HepG2 (cell line): ENCODE measurements around the gene NDUFS7. TPM values are rescaled to one million over a fixed set of nuclear protein-coding genes. Genes with fewer than 3 reads are reported as not detected.
A peak's percentile ranks its signal among the peaks of the same experiment; 100 is the strongest.

Experiments
- ATAC-seq: fragments of 200-7000 bp; cut with Tn5 transposase; 3 replicates; pipeline ENCODE4 v1.9.1; 2020; ENCODE audit warnings: mild to moderate bottlenecking, moderate library complexity
- BruUV-seq: library from RNA; stranded (reverse); fragments of 400-500 nt; replicated peaks from 2 replicates; lab custom pipeline; 2021; lab: Mats Ljungman, UMichigan
- CTCF ChIA-PET: fragments of 300-600 bp; formaldehyde crosslinking; extraction: SDS; loops from one replicate; lab custom pipeline; 2021; ENCODE audit warnings: low total read pairs, inconsistent platforms, low intra/inter-chr PET ratio; lab: Yijun Ruan, JAX
- POLR2A ChIA-PET: fragments of 350-600 bp; sonication (Branson Sonifier 250); formaldehyde crosslinking; loops from one replicate; lab custom pipeline; 2020; ENCODE audit warnings: antibody characterized with exemption, inconsistent platforms; lab: Yijun Ruan, JAX
- DNase-seq: peaks from one replicate; pipeline ENCODE4 v3.0.0-alpha.2; 2015; ENCODE audit warnings: low spot score
- FAIRE-seq: peaks from 3 replicates; lab custom pipeline; 2011; peaks lifted over from hg19 to GRCh38; lab: Jason Lieb, UNC
- H2AFZ ChIP-seq: one replicate; pipeline ENCODE4 v1.6.1; 2011; ENCODE audit warnings: low read length, inconsistent platforms
- H3K27ac ChIP-seq: fragments of 300-600 bp; 3 replicates; pipeline ENCODE4 v1.8.0; 2011; ENCODE audit warnings: mixed run types, mild to moderate bottlenecking, mixed read lengths, low read length, inconsistent platforms; ENCODE audit not compliant: insufficient read depth; ENCODE audit errors: extremely low read length
- H3K27me3 ChIP-seq, 2 experiments: fragments of 200-600 bp in 1 of 2; 2 replicates in 1 of 2; 3 replicates in 1 of 2; pipeline versions ENCODE4 v1.6.0 to v1.8.0; 2011; ENCODE audit warnings: low read length in 2 of 2, mild to moderate bottlenecking in 2 of 2, moderate library complexity in 2 of 2, inconsistent platforms in 1 of 2; ENCODE audit not compliant: insufficient read depth in 2 of 2, control insufficient read depth in 1 of 2
- H3K36me3 ChIP-seq, 2 experiments: fragments of 200-600 bp in 1 of 2; replicated peaks in 1 of 2; 2 replicates in 1 of 2; 3 replicates in 1 of 2; pipeline versions ENCODE4 v1.5.1 to v1.8.0; 2011; ENCODE audit warnings: low read length in 2 of 2, inconsistent platforms in 1 of 2; ENCODE audit not compliant: insufficient read depth in 2 of 2, control insufficient read depth in 1 of 2
- H3K4me1 ChIP-seq: 2 replicates; pipeline ENCODE4 v1.5.1; 2012; ENCODE audit warnings: low read length, inconsistent platforms; ENCODE audit not compliant: insufficient read depth
- H3K4me2 ChIP-seq: 2 replicates; pipeline ENCODE4 v1.6.0; 2011; ENCODE audit warnings: low read depth, low read length, inconsistent platforms
- H3K4me3 ChIP-seq, 3 experiments: fragments of 200-600 bp in 1 of 3; sonication (generic), shearing (Covaris generic) in 1 of 3; replicated peaks in 1 of 3; 2 replicates each; pipeline ENCODE4 v1.5.1; 2011 to 2016; ENCODE audit warnings: low read length in 3 of 3, inconsistent platforms in 2 of 3, low read depth in 2 of 3, mild to moderate bottlenecking in 2 of 3, control low read depth in 1 of 3, mixed read lengths in 1 of 3; ENCODE audit not compliant: insufficient read depth in 1 of 3
- H3K79me2 ChIP-seq: one replicate; pipeline ENCODE4 v1.6.1; 2011; ENCODE audit warnings: low read length, inconsistent platforms; ENCODE audit not compliant: insufficient read depth
- H3K9ac ChIP-seq: 2 replicates; pipeline ENCODE4 v1.6.0; 2011; ENCODE audit warnings: mild to moderate bottlenecking, low read depth, low read length, inconsistent platforms; ENCODE audit not compliant: insufficient read depth
- H3K9me3 ChIP-seq: 2 replicates; pipeline ENCODE4 v1.5.1; 2012; ENCODE audit warnings: mild to moderate bottlenecking, low read length
- H4K20me1 ChIP-seq: 2 replicates; pipeline ENCODE4 v1.6.0; 2011; ENCODE audit warnings: inconsistent platforms, mild to moderate bottlenecking, low read length, moderate library complexity; ENCODE audit not compliant: insufficient read depth
- ELF1 ChIP-seq: sonication (generic); formaldehyde crosslinking; IDR thresholded peaks from 2 replicates; pipeline ENCODE4 v1.4.0; 2020; ENCODE audit warnings: missing genetic modification reagents
- FOXA1 ChIP-seq, 2 experiments: fragments of 450-650 bp in 1 of 2; sonication (generic) in 1 of 2; formaldehyde crosslinking in 1 of 2; IDR thresholded peaks; 2 replicates each; pipeline versions ENCODE4 v1.4.0 to v1.6.1; 2016 to 2020; ENCODE audit warnings: missing genetic modification reagents in 1 of 2
- HDAC1 ChIP-seq: sonication (generic); formaldehyde crosslinking; IDR thresholded peaks from 2 replicates; pipeline ENCODE4 v1.5.1; 2020; ENCODE audit warnings: mild to moderate bottlenecking, missing genetic modification reagents
- HNRNPLL ChIP-seq: fragments of 200-400 bp; formaldehyde crosslinking; IDR thresholded peaks from 2 replicates; pipeline ENCODE4 v1.6.1; 2017; ENCODE audit warnings: mild to moderate bottlenecking, low read depth, low read length; ENCODE audit not compliant: poor library complexity, severe bottlenecking
- HOXA5 ChIP-seq: sonication (generic); formaldehyde crosslinking; IDR thresholded peaks from 2 replicates; pipeline ENCODE4 v1.4.0; 2020; ENCODE audit warnings: missing genetic modification reagents
- POLR2A ChIP-seq, 2 experiments: IDR thresholded peaks; 2 replicates each; pipeline ENCODE4 v1.6.1; 2011; ENCODE audit warnings: low read depth in 2 of 2, low read length in 2 of 2, mild to moderate bottlenecking in 1 of 2, moderate library complexity in 1 of 2; ENCODE audit not compliant: insufficient read depth in 1 of 2
- RARA ChIP-seq: IDR thresholded peaks from 2 replicates; pipeline ENCODE4 v1.6.1; 2016; ENCODE audit warnings: missing genetic modification reagents, missing compliant biosample characterization
- RXRA ChIP-seq: sonication (generic); formaldehyde crosslinking; IDR thresholded peaks from 2 replicates; pipeline ENCODE4 v1.5.1; 2020; ENCODE audit warnings: missing genetic modification reagents
- SAP130 ChIP-seq: IDR thresholded peaks from 2 replicates; pipeline ENCODE4 v1.6.1; 2016; ENCODE audit warnings: low read depth
- SRY ChIP-seq: sonication (generic); formaldehyde crosslinking; IDR thresholded peaks from 2 replicates; pipeline ENCODE4 v1.8.0; 2022; ENCODE audit warnings: mild to moderate bottlenecking, missing genetic modification reagents
- UBTF ChIP-seq: sonication (generic); formaldehyde crosslinking; IDR thresholded peaks from 2 replicates; pipeline ENCODE4 v1.4.0; 2020; ENCODE audit warnings: mild to moderate bottlenecking, missing genetic modification reagents
- ZFX ChIP-seq: sonication (generic); formaldehyde crosslinking; IDR thresholded peaks from 2 replicates; pipeline ENCODE4 v1.4.0; 2020; ENCODE audit warnings: mild to moderate bottlenecking, low read depth, missing genetic modification reagents, moderate library complexity
- ZNF616 ChIP-seq: sonication (generic); formaldehyde crosslinking; IDR thresholded peaks from 2 replicates; pipeline ENCODE4 v1.5.0; 2020; ENCODE audit warnings: low read depth, mild to moderate bottlenecking, missing genetic modification reagents
- ZNF660 ChIP-seq: sonication (generic); formaldehyde crosslinking; IDR thresholded peaks from 2 replicates; pipeline ENCODE4 v1.5.1; 2020; ENCODE audit warnings: mild to moderate bottlenecking, low read depth, missing genetic modification reagents, borderline replicate concordance
- ZNF773 ChIP-seq: sonication (generic); formaldehyde crosslinking; IDR thresholded peaks from 2 replicates; pipeline ENCODE4 v1.4.0; 2020; ENCODE audit warnings: missing genetic modification reagents, borderline replicate concordance
- ZNF776 ChIP-seq: sonication (generic); formaldehyde crosslinking; IDR thresholded peaks from 2 replicates; pipeline ENCODE4 v1.4.0; 2020; ENCODE audit warnings: mild to moderate bottlenecking, missing genetic modification reagents
- ZNF781 ChIP-seq: sonication (generic); formaldehyde crosslinking; IDR thresholded peaks from 2 replicates; pipeline ENCODE4 v1.5.1; 2020; ENCODE audit warnings: borderline replicate concordance, mild to moderate bottlenecking, missing genetic modification reagents; ENCODE audit errors: not compliant biosample characterization
- WGBS: methylation state at CpG from one replicate; pipeline ENCODE4 v1.1.6; 2017; ENCODE audit warnings: low lambda C conversion rate; 5-methylcytosine and 5-hydroxymethylcytosine counted together
- in situ Hi-C: cut with HindIII; loops from 2 replicates; pipeline ENCODE4 v1.10.0; 2017; ENCODE audit warnings: low pct_unique_long_range_greater_than_20kb; ENCODE audit not compliant: extremely low pct_ligation_motif_present
- intact Hi-C: fragments of 100-400 bp; cut with micrococcal nuclease; formaldehyde crosslinking; loops from one replicate; pipeline ENCODE4 v1.10.0; 2022; ENCODE audit not compliant: unreplicated experiment
- polyA plus RNA-seq, 8 experiments: library from polyadenylated mRNA; depleted of rRNA in 3 of 8; stranded (reverse) in 7 of 8; unstranded in 1 of 8; fragments of >200 nt; fragmentation: Illumina TruSeq in 4 of 8; extraction: Trizol in 4 of 8; gene quantifications; 2 replicates each; pipeline versions ENCODE4 v1.2.1 to v1.2.3, GENCODE V29; 2011 to 2016; ENCODE audit warnings: low read depth in 4 of 8, missing spikeins in 1 of 8, mixed read lengths in 1 of 8; ENCODE audit not compliant: insufficient read depth in 1 of 8
- total RNA-seq, 5 experiments: library from RNA; depleted of rRNA; stranded (reverse); fragments of >200 nt; fragmentation: Illumina TruSeq; extraction: Trizol; gene quantifications; 2 replicates each; pipeline ENCODE4 v1.2.3, GENCODE V29; 2016; ENCODE audit warnings: low read depth in 1 of 5
- TF ChIP-seq, protein P1 (sequence below): IDR thresholded peaks from 2 replicates; pipeline ENCODE4 v1.6.1; 2016; ENCODE audit warnings: mild to moderate bottlenecking, missing biosample characterization, missing genetic modification reagents
- TF ChIP-seq, protein P2 (sequence below): IDR thresholded peaks from 2 replicates; pipeline ENCODE4 v1.6.1; 2016

The NDUFS7 gene
- total and polyA plus RNA-seq, 2 of the 13 experiments (the other 11 are each of a cell fraction or from before 2014, with no cell fraction given): 34.3 to 66.9 TPM

DNA sequence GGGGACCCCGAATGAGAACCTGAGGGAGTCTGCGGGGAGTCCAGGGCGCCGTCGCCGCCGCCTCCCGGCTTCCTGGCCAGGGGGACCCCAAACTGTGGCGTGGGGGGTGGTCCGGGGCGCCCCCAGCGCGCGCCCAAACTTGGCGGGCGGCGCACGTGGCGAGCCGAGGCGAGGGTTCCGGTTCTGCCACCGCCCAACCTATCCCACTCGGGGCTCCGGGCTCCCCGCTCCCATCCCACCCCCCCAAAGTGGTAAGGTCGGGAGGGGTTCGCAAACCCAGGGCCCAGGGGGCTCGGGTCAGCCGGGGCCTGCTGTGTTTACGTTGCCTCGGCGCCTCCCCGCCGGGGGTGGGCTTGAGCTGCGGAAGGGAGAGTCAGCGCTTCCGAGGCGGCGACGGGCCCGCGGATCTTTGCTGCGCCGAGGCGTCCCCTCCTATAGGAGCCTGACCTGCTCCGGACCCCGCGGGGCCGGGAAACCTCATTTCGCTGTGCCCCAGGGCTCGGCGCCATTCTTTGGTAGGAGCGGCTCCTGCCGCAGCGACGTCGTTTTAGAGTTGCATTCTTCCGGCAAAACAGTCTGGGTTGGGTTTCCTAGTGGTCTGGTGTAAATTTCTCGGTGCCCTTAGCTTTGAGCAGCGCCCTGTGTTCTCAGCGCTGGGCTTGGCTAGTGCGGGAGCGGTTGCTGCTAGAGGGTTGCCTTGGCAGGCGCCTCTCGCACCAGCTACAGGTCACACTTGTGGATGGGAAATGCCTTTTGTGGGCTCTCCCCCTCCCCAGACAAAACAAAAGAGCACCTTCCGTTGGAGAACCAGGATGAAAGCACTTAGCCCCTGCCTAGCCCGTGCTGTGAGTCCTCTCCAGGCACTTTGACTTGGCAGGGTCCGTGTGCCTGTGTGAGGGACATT, 24.8 kb downstream of the NDUFS7 start:
- peaks cover 58% of the 10 kb centered on the region for H3K79me2 ChIP-seq
- peaks cover 5 to 25% of the 10 kb centered on the region in 2 experiments; a peak in 4 of 5 replicates for H3K36me3 ChIP-seq
- peaks cover 50% of the 10 kb centered on the region for H4K20me1 ChIP-seq
- peaks cover 53% of the 10 kb centered on the region for H3K4me1 ChIP-seq
- intact Hi-C loops: no loop called here
- WGBS: no CpG with 5 or more reads among the region's 69 CpGs
- peak overlapping the region; percentile 99 for H3K4me2 ChIP-seq
- peak overlapping the region; percentile 88 to 95 (median 90) for H3K4me3 ChIP-seq
- CTCF ChIA-PET: no interaction called here
- ATAC-seq: peak; percentile 23
- no peaks in the 10 kb centered on the region; a peak in 2 of 5 replicates for H3K27me3 ChIP-seq
- BruUV-seq: no TSS peak
- H3K9ac ChIP-seq: peak overlapping the region; percentile 96
- POLR2A ChIA-PET: interaction anchor here (0.6 to 1.3 kb wide), 4 partner anchors 10 to 140 kb away, joined by 3 to 5 read pairs (median 4); partner anchors contain the start of gene CIRBP
- H2AFZ ChIP-seq: no peak overlapping the region
- DNase-seq: no peak
- in situ Hi-C loops: no loop called here
- peak overlapping the region; percentile 91 for H3K27ac ChIP-seq
- FAIRE-seq: no peak
- H3K9me3 ChIP-seq: no peaks in the 10 kb centered on the region
- TF ChIP-seq ZNF773 (CRISPR knock-in tag): no peak
- 0 out of 2 replicates have a peak, but pooled peaks have one; percentile 25 for TF ChIP-seq HOXA5 (CRISPR knock-in tag)
- 0 out of 2 replicates have a peak, but pooled peaks have one; percentile 9 for TF ChIP-seq ELF1 (CRISPR knock-in tag)
- TF ChIP-seq ZNF616: 0 out of 2 replicates have a peak, but pooled peaks have one; percentile 43
- TF ChIP-seq FOXA1 (IDR thresholded peaks at IDR 0.05): no peak
- TF ChIP-seq FOXA1 (CRISPR knock-in tag; IDR thresholded peaks at IDR 0.05): peak; percentile 30; the same call in 1 of the 2 replicates
- TF ChIP-seq RARA: no peak
- TF ChIP-seq, protein P1, sequence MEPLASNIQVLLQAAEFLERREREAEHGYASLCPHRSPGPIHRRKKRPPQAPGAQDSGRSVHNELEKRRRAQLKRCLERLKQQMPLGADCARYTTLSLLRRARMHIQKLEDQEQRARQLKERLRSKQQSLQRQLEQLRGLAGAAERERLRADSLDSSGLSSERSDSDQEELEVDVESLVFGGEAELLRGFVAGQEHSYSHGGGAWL (CRISPR knock-in tag): peak; percentile 35; the same call in 1 of the 2 replicates
- peak; percentile 65 for TF ChIP-seq HNRNPLL
- TF ChIP-seq, protein P2, sequence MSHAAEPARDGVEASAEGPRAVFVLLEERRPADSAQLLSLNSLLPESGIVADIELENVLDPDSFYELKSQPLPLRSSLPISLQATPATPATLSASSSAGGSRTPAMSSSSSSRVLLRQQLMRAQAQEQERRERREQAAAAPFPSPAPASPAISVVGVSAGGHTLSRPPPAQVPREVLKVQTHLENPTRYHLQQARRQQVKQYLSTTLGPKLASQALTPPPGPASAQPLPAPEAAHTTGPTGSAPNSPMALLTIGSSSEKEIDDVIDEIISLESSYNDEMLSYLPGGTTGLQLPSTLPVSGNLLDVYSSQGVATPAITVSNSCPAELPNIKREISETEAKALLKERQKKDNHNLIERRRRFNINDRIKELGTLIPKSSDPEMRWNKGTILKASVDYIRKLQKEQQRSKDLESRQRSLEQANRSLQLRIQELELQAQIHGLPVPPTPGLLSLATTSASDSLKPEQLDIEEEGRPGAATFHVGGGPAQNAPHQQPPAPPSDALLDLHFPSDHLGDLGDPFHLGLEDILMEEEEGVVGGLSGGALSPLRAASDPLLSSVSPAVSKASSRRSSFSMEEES: no peak
- TF ChIP-seq SRY (CRISPR knock-in tag): peak; percentile 68; the same call in 1 of the 2 replicates
- 0 out of 2 replicates have a peak, but pooled peaks have one; percentile 27 for TF ChIP-seq HDAC1 (CRISPR knock-in tag)
- TF ChIP-seq RXRA (CRISPR knock-in tag): peak; percentile 34; the same call in 1 of the 2 replicates
- TF ChIP-seq UBTF (CRISPR knock-in tag): peak; percentile 80
- TF ChIP-seq ZFX: peak; percentile 47; the same call in 1 of the 2 replicates
- TF ChIP-seq SAP130 (CRISPR knock-in tag): peak; percentile 76
- TF ChIP-seq ZNF781 (CRISPR knock-in tag): no peak
- no peak for TF ChIP-seq ZNF660 (CRISPR knock-in tag)
- no peak for TF ChIP-seq ZNF776 (CRISPR knock-in tag)
- TF ChIP-seq POLR2A (IDR thresholded peaks at IDR 0.05; ENCODE audit: insufficient read depth in 1 of 2, low read depth in 2 of 2, low read length in 2 of 2): peak in 1 of 2 experiments; percentile 46; a peak in 1 of 4 replicates
